Natural killer cell treated with Interleukin-12 subunit alpha and Interleukin-12 subunit beta and Interleukin-15 and Interleukin-18, amount 100 ng/mL, for 72 hours (primary cell): Measurements from ENCODE around the gene C1orf216. TPM values are rescaled to one million over a fixed set of nuclear protein-coding genes. Genes with fewer than 3 reads are reported as not detected.
"Not testable (repeated sequence)": the region's sequence is repeated elsewhere in the genome, so short reads cannot be mapped to it uniquely, and the experiment has no call there.

Experiments
- ATAC-seq, 2 donors: fragments of 150-1000 bp; cut with Tn5 transposase in 1 of 2; sonication (Bioruptor Pico), chemical (Tn5 transposase) in 1 of 2; 2 replicates each; pipeline ENCODE4 v1.10.0; 2021
- DNase-seq: peaks from one replicate; pipeline ENCODE4 v3.0.0; 2022; ENCODE audit warnings: low spot score
- H3K27ac Mint-ChIP-seq, 2 donors: 1 replicate in 1 of 2; 2 replicates in 1 of 2; pipeline ENCODE4 v1.8.0; 2022; ENCODE audit warnings: mixed read lengths in 2 of 2, mild to moderate bottlenecking in 1 of 2, moderate library complexity in 1 of 2
- H3K27me3 Mint-ChIP-seq, 2 donors: 1 replicate in 1 of 2; 2 replicates in 1 of 2; pipeline ENCODE4 v1.8.0; 2022; ENCODE audit warnings: mixed read lengths in 2 of 2
- H3K36me3 Mint-ChIP-seq: one replicate; pipeline ENCODE4 v1.8.0; 2022; ENCODE audit warnings: mixed read lengths
- H3K4me1 Mint-ChIP-seq, 2 donors: 1 replicate in 1 of 2; 2 replicates in 1 of 2; pipeline ENCODE4 v1.8.0; 2022; ENCODE audit warnings: low read depth in 2 of 2, mixed read lengths in 2 of 2, mild to moderate bottlenecking in 1 of 2
- H3K4me3 Mint-ChIP-seq: one replicate; pipeline ENCODE4 v1.8.0; 2022; ENCODE audit warnings: mixed read lengths
- H3K9me3 Mint-ChIP-seq: 2 replicates; pipeline ENCODE4 v1.8.0; 2022; ENCODE audit warnings: mixed read lengths
- total RNA-seq, 2 donors: library from RNA; stranded (reverse); gene quantifications; one replicate each; pipeline ENCODE4 v1.2.3, GENCODE V29; 2022

The C1orf216 gene
- total RNA-seq, 2 donors from 2014 or later, result 15.9 to 41.1 TPM

- DNase-seq, ATAC-seq, H3K27ac Mint-ChIP-seq, H3K4me3 Mint-ChIP-seq, H3K4me1 Mint-ChIP-seq, H3K9me3 Mint-ChIP-seq, H3K36me3 Mint-ChIP-seq: not testable (repeated sequence)
- peaks cover 14 to 17% of the 10 kb centered on the region in 2 donors for H3K27me3 Mint-ChIP-seq
Measured at GRCh38 chr1:35690103-35690502, 28.6 kb downstream of the C1orf216 start.

- Mint-ChIP-seq H3K9me3 (no peaks in the 10 kb centered on the region), H3K4me1 (no peaks in the 10 kb centered on the region), H3K27ac (no peak overlapping the region), H3K27me3 (peaks cover 14 to 19% of the 10 kb centered on the region in 2 donors), H3K36me3 (no peaks in the 10 kb centered on the region), H3K4me3 (no peak overlapping the region)
- DNase-seq (no peak), ATAC-seq (no peak)
Measured at GRCh38 chr1:35688161-35688560, 30.5 kb downstream of the C1orf216 start.

DNA sequence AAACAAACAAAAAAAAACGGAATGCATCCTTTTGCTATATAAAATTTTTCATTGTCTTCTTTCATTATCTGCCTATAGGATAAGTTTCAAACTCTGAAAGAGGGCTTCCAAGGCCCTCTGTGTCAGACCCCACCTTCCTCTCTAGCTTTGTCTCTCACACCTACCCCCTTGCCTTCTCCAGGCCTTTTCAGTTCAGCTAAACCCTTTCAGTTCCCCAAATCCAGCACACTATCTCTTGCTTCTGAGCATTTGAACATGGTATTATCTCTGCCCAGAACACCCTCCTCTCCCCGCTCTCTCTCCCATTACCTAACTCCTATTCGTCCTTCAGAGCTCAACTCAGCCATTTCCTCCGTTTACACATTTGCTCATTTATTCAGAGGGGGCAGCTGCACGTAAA, 35.7 kb downstream of the C1orf216 start:
- no peaks in the 10 kb centered on the region for H3K36me3 Mint-ChIP-seq
- no peak overlapping the region for H3K4me3 Mint-ChIP-seq
- no peak for DNase-seq
- no peak overlapping the region for H3K27ac Mint-ChIP-seq
- no peaks in the 10 kb centered on the region for H3K9me3 Mint-ChIP-seq
- no peaks in the 10 kb centered on the region for H3K4me1 Mint-ChIP-seq
- no peak for ATAC-seq
- peaks cover 3 to 16% of the 10 kb centered on the region in 2 donors for H3K27me3 Mint-ChIP-seq

DNA sequence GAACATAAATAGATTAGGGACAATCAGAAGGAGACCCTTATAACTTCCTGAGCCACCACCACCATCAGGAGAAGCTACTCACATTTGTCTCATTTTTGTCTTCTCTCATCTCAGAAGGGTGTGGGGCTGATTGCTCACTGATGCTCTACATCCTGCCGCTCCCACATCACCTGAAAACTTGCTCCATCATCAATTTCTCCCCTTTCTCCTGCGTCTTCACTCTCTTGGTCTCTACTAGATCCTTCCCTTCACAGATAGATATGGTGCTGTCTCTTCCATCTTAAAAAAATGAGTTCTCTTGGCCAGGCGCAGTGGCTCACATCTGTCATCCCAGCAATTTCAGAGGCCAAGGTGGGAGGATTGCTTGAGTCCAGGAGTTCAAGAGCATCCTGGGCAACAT, 38.4 kb downstream of the C1orf216 start:
- H3K36me3 Mint-ChIP-seq, result no peaks in the 10 kb centered on the region
- DNase-seq (no peak), ATAC-seq (no peak)
- H3K4me3 Mint-ChIP-seq, result no peak overlapping the region
- H3K27ac Mint-ChIP-seq, result no peak overlapping the region
- H3K27me3 Mint-ChIP-seq, result peaks cover 13 to 16% of the 10 kb centered on the region in 2 donors
- no peaks in the 10 kb centered on the region for H3K4me1 Mint-ChIP-seq
- H3K9me3 Mint-ChIP-seq, result no peaks in the 10 kb centered on the region

- H3K4me1 Mint-ChIP-seq, result no peaks in the 10 kb centered on the region
- no peak overlapping the region for H3K4me3 Mint-ChIP-seq
- no peak overlapping the region for H3K27ac Mint-ChIP-seq
- H3K9me3 Mint-ChIP-seq, result no peaks in the 10 kb centered on the region
- no peak for DNase-seq
- ATAC-seq, result no peak
- H3K36me3 Mint-ChIP-seq, result no peaks in the 10 kb centered on the region
- peaks cover 14 to 20% of the 10 kb centered on the region in 2 donors for H3K27me3 Mint-ChIP-seq
Measured at GRCh38 chr1:35675773-35676172, 42.9 kb downstream of the C1orf216 start.

DNA sequence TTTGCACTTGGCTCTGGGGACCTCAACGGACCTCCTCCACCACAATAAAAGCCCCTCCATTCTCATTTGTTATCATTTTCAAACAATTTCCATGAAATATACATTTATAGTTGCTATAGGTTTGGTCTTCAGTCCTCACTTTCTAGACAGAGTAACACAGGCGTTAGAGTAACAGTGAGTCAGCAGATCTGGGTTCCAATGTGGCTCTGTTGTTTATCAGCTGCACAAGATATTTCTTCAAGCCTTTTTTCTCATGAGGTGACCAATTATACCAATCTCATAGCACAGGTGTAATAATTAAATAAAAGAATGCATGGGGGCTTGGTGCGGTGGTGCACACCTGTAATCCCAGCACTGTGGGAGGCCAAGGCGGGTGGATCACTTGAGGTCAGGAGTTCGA, 44.6 kb downstream of the C1orf216 start:
- Mint-ChIP-seq H3K36me3 (no peaks in the 10 kb centered on the region), H3K27me3 (peaks cover 12 to 20% of the 10 kb centered on the region in 2 donors), H3K4me1 (no peaks in the 10 kb centered on the region), H3K27ac (no peak overlapping the region), H3K4me3 (no peak overlapping the region), H3K9me3 (no peaks in the 10 kb centered on the region)
- DNase-seq, result no peak
- ATAC-seq, result no peak

- no peak for DNase-seq
- no peaks in the 10 kb centered on the region for H3K36me3 Mint-ChIP-seq
- H3K4me3 Mint-ChIP-seq, result no peak overlapping the region
- no peaks in the 10 kb centered on the region for H3K4me1 Mint-ChIP-seq
- H3K9me3 Mint-ChIP-seq, result no peaks in the 10 kb centered on the region
- peaks cover 12 to 24% of the 10 kb centered on the region in 2 donors for H3K27me3 Mint-ChIP-seq
- no peak overlapping the region for H3K27ac Mint-ChIP-seq
- no peak for ATAC-seq
Measured at GRCh38 chr1:35672116-35672515, 46.6 kb downstream of the C1orf216 start.

DNA sequence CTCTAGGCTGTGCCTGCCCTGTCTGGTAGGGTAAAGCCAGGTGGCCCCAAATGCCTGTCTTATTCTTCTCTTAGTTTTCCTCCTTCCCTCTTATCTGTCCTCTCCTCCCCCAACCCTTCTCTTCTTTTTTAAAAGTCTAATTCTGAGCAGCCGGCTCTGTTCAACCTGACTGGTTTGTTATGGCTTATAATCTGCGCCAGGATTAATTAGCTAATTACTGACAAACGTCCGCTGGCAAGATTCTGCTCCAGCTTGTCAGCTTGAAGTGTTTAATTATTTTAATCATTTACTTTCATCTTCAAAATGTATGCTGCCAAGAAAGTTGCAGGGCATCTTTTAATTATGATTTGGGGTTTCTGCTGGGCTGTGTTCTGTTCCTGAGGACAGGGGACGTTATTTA, 50.2 kb downstream of the C1orf216 start:
- ATAC-seq, result no peak
- Mint-ChIP-seq H3K4me1 (no peaks in the 10 kb centered on the region), H3K4me3 (no peak overlapping the region), H3K9me3 (no peaks in the 10 kb centered on the region), H3K36me3 (no peaks in the 10 kb centered on the region), H3K27ac (no peak overlapping the region), H3K27me3 (peaks cover 11 to 26% of the 10 kb centered on the region in 2 donors)
- no peak for DNase-seq

- Mint-ChIP-seq H3K4me1 (no peaks in the 10 kb centered on the region), H3K27me3 (peaks cover 15 to 27% of the 10 kb centered on the region in 2 donors), H3K27ac (no peak overlapping the region), H3K9me3 (no peaks in the 10 kb centered on the region), H3K4me3 (no peak overlapping the region), H3K36me3 (no peaks in the 10 kb centered on the region)
- ATAC-seq (peak in 1 of 2 donors; percentile 36), DNase-seq (no peak)
Measured at GRCh38 chr1:35666916-35667315, 51.8 kb downstream of the C1orf216 start.

DNA sequence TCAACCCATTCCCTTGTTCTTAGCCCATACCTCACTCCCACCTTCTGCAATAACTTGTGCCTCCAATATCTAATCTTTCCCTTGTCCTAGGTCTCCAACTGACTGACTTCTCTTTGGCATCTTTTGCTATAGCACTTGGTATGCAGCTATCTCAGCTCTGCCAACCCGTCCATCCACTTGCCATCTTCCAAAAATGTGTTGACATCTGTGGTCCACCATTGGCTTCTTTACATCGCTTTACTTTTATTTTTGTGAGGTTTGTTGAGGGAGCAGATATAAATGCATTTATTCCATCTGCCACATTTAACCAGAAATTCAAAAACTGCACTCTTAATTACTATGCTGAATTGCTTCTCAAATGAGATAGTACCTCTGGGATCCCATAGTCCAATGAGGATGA, 52.5 kb downstream of the C1orf216 start:
- no peak overlapping the region for H3K27ac Mint-ChIP-seq
- no peaks in the 10 kb centered on the region for H3K36me3 Mint-ChIP-seq
- H3K27me3 Mint-ChIP-seq, result peaks cover 15 to 27% of the 10 kb centered on the region in 2 donors
- no peak overlapping the region for H3K4me3 Mint-ChIP-seq
- no peaks in the 10 kb centered on the region for H3K9me3 Mint-ChIP-seq
- DNase-seq (no peak), ATAC-seq (no peak)
- H3K4me1 Mint-ChIP-seq, result no peaks in the 10 kb centered on the region

Other genes starting within 250 kb of the C1orf216 start
- gene KIAA0319L, start 161.5 kb downstream of the C1orf216 start, total RNA-seq, result 10 to 100 TPM; 58.6 to 88.8 TPM
- gene NCDN, start 161.1 kb downstream of the C1orf216 start, total RNA-seq, result 10 to 100 TPM; 42.2 to 59.6 TPM
- gene TFAP2E, start 145.6 kb downstream of the C1orf216 start, total RNA-seq, result 1 to 10 TPM; 3.3 to 5.1 TPM
- 100 to 1,000 TPM; 114 to 139 TPM for gene PSMB2, start 77.4 kb downstream of the C1orf216 start, total RNA-seq
- gene CLSPN, start 51.1 kb upstream of the C1orf216 start, total RNA-seq, result 10 to 100 TPM; 46.3 to 87.3 TPM
- 10 to 100 TPM; 10.2 to 15.3 TPM for gene AGO4, start 89.1 kb upstream of the C1orf216 start, total RNA-seq
- 10 to 100 TPM; 25.3 to 37.2 TPM for gene AGO1, start 164.3 kb upstream of the C1orf216 start, total RNA-seq
- 10 to 100 TPM; 37.7 to 56.5 TPM for gene AGO3, start 212.2 kb upstream of the C1orf216 start, total RNA-seq